Neural progenitor cell (in vitro differentiated cells): ENCODE measurements around the gene CHST8.

Experiments used
- EZH2 ChIP-seq: fragments of 200-600 bp; sonication (generic); IDR thresholded peaks from 2 replicates; pipeline ENCODE4 v1.6.1; 2017; ENCODE audit warnings: antibody characterized with exemption, mild to moderate bottlenecking, moderate library complexity
- EZH2phosphoT487 ChIP-seq: fragments of 200-600 bp; sonication (generic); IDR thresholded peaks from 2 replicates; pipeline ENCODE4 v1.6.1; 2017; ENCODE audit warnings: antibody characterized with exemption
- TF ChIP-seq, protein P1 (sequence below): fragments of 200-600 bp; sonication (generic); IDR thresholded peaks from 2 replicates; pipeline ENCODE4 v1.5.1; 2017; ENCODE audit warnings: antibody characterized with exemption, mild to moderate bottlenecking

DNA sequence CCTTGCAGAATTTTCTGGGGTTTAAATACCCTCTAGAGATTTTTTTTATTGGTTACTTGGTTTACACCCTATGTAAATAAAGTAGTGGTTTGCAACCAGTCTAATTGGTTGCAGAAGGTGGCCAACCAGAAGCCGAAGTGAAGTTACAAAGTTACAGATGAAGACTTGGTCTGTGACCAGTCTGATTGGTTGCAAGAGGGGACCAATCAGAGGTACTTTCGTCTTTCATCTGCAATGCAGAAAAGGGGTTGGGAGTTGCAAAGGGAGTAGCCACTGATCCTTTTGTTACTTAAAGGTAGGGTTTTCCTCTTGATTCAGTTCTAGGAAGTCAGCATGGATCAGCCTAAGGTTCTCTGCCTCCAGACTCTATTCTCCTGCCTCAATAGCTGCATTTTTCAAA, 48.8 kb upstream of the CHST8 start:
- TF ChIP-seq, protein P1, sequence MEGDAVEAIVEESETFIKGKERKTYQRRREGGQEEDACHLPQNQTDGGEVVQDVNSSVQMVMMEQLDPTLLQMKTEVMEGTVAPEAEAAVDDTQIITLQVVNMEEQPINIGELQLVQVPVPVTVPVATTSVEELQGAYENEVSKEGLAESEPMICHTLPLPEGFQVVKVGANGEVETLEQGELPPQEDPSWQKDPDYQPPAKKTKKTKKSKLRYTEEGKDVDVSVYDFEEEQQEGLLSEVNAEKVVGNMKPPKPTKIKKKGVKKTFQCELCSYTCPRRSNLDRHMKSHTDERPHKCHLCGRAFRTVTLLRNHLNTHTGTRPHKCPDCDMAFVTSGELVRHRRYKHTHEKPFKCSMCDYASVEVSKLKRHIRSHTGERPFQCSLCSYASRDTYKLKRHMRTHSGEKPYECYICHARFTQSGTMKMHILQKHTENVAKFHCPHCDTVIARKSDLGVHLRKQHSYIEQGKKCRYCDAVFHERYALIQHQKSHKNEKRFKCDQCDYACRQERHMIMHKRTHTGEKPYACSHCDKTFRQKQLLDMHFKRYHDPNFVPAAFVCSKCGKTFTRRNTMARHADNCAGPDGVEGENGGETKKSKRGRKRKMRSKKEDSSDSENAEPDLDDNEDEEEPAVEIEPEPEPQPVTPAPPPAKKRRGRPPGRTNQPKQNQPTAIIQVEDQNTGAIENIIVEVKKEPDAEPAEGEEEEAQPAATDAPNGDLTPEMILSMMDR = no peak
- TF ChIP-seq EZH2 = no peak
- no peak for TF ChIP-seq EZH2phosphoT487
